C1 segment of cervical spinal cord (tissue), 14 donors: ENCODE measurements around the gene RNF123.

ENCODE experiments used
- DNase-seq, 14 donors: peaks; one replicate each; lab custom pipeline; 2025; lab: John Stamatoyannopoulos, UW

Gene RNF123

GRCh38 chr3:49689046-49689907, at the start of gene RNF123, which contains the start of gene MST1:
Gene RNF123 (plus strand): TSS chr3:49689557. CDS start chr3:49691166, 1,609 bp downstream.
Gene MST1 (minus strand): TSS chr3:49689474. CDS start chr3:49688691, 783 bp downstream.
- DNase-seq: no peak

GRCh38 chr3:49641292-49641691, 48.1 kb upstream of the RNF123 start:
- DNase-seq: peak in 1 of 14 donors; percentile 44

GRCh38 chr3:49641921-49642707, 47.2 kb upstream of the RNF123 start:
- DNase-seq: peak in 3 of 14 donors; percentile 10 to 95 (median 46)

- DNase-seq: peak in 1 of 14 donors; percentile 42
Observed at GRCh38 chr3:49642708-49643145, 46.6 kb upstream of the RNF123 start.

GRCh38 chr3:49644684-49645083, 44.7 kb upstream of the RNF123 start:
- no peak for DNase-seq

- no peak for DNase-seq
Observed at GRCh38 chr3:49646236-49646635, 43.1 kb upstream of the RNF123 start.

- DNase-seq: peak in 2 of 14 donors; percentile 4 to 81
Observed at GRCh38 chr3:49647741-49648140, 41.6 kb upstream of the RNF123 start.

- no peak for DNase-seq
Observed at GRCh38 chr3:49648354-49649019, 40.9 kb upstream of the RNF123 start.

- DNase-seq: no peak
Observed at GRCh38 chr3:49649576-49649975, 39.8 kb upstream of the RNF123 start.

GRCh38 chr3:49650177-49650576, 39.2 kb upstream of the RNF123 start:
- no peak for DNase-seq

GRCh38 chr3:49650637-49651036, 38.7 kb upstream of the RNF123 start:
- no peak for DNase-seq

- no peak for DNase-seq
Observed at GRCh38 chr3:49652218-49652902, 37.0 kb upstream of the RNF123 start.

GRCh38 chr3:49652903-49653415, 36.4 kb upstream of the RNF123 start:
- DNase-seq: no peak

GRCh38 chr3:49653621-49654020, 35.7 kb upstream of the RNF123 start:
- no peak for DNase-seq

- DNase-seq: no peak
Observed at GRCh38 chr3:49654176-49654825, 35.1 kb upstream of the RNF123 start.

GRCh38 chr3:49654955-49655556, 34.3 kb upstream of the RNF123 start:
- DNase-seq: no peak

GRCh38 chr3:49655731-49656285, 33.5 kb upstream of the RNF123 start:
- DNase-seq: no peak

- DNase-seq: no peak
Observed at GRCh38 chr3:49656541-49657112, 32.7 kb upstream of the RNF123 start.

GRCh38 chr3:49657208-49657915, 32.0 kb upstream of the RNF123 start:
- peak in 1 of 14 donors; percentile 77 for DNase-seq
